ENCODE results near the gene LARGE1. TPM values are rescaled to one million over a fixed set of nuclear protein-coding genes. Genes with fewer than 3 reads are reported as not detected.
A peak's percentile ranks its signal among the peaks of the same experiment; 100 is the strongest.
"Not testable (repeated sequence)": the region's sequence is repeated elsewhere in the genome, so short reads cannot be mapped to it uniquely, and the experiment has no call there.

Gene LARGE1
- polyA plus RNA-seq, 4 donors = 24.8 to 30.4 (median 27.6) TPM

DNA sequence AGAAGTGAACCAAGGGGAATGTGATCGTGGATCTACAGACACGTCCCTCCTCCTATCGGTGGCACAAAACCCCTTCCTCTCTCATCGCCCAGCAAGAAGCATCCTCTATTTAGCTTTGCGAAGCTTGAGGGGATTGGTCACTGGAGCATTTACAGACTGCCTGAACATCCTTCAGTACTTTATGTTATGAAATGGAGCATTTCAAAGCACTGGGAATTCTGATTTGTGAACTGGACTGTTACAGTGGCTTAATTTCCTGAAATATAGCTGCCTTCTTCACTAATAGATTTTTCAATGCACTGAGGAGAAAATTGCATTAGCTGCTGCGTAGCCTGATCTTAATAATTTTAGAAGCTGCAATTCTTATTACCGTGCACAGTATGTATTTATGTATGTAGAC lies 344.5 kb downstream of the LARGE1 start:
- DNase-seq (ENCODE audit: low read depth in 4 of 4, low spot score in 3 of 4) = no peak

DNA sequence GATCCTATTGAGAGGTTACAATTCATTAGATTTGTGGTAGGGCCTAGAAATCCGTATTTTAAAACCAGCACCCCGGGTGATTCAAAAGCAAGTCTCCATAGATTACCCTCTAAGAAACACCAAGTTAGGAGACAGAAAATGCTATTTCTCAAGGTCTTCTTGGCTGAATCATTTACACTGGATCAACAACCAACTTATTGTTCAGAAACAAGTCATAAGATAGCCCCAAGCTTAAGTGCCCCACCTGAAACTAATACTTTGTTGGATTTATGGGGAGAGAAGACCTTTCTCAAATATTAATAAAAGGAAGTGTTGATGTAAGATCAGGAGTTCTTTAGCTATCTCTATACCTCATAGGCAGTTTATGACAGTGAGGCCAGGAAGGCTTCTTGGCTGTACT lies 345.2 kb downstream of the LARGE1 start:
- no peak for DNase-seq (ENCODE audit: low read depth in 4 of 4, low spot score in 3 of 4)

DNA sequence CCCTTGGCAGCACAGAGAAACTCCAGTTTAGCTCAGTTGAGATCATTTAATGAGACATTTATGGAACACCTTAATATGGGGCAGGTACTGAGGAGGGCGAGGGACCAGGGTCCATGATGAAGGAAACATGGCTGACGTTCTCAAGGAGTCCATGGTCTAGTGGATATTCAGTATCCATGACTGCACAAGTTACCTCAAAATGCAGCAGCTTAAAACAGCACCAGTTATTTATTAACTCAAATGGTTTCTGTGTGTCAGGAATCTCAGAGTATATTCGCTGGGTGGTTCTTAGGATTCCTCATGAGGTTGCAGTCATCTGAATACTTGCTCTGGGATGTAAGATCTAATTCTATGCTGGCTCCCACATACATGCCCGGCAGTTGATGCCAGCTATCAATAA lies 346.8 kb downstream of the LARGE1 start:
- DNase-seq (ENCODE audit: low read depth in 4 of 4, low spot score in 3 of 4) = no peak

DNA sequence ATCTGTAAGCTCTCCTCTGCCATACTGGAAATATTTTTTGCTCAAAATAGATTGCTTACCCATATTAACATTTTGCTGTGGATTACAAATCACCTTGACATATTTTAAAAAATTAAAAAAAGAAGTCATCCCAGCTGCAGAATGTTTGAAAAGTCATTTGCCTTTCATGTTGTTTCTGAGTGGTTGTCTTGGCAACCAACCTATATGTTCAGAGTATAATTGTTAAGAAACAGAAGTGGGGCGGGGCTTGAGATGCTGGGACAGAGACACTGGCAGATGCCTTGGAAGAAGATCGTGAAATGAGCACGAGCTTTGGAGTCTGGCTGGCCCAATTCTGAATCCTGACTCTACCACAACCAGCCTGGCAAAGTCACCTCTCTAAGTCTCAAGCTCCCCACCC lies 348.2 kb downstream of the LARGE1 start:
- DNase-seq (ENCODE audit: low read depth in 4 of 4, low spot score in 3 of 4) = no peak

DNA sequence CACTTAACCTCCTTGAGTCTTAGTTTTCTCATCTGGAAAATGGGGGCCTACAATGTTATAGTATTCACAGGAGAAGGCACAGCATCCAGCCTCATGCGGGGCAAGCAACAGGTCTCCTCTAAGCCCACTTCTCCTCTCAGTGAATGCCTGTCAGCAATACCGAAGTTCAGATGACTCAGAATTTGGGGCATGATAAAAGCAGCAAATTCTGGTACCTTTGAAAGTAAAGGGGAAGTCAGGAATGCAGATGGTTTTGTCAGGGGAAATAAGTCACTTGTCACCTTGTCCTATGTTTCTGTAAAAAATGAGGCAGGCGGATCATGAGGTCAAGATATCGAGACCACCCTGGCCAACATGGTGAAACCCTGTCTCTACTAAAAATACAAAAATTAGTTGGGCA lies 350.2 kb downstream of the LARGE1 start:
- no peak for DNase-seq (ENCODE audit: low read depth in 4 of 4, low spot score in 3 of 4)

DNA sequence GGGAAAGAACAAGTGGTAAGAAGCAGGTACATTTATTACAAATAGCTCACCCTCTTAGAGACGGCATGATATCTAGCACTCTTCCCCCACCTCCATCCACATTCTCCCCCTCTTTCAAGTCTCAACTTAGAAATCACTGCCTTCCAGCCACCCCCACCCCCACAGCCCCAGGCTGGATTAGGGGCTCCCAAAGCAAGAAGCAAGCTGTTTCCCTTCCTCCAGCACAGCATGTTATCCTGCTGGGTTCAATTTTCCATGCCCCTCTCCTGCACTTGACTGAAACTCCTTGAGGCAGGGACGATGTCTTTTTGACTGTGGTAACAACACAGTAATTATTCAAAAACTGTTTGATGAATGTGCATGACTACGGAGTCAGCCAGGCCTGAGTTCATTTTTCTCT lies 350.7 kb downstream of the LARGE1 start:
- DNase-seq (ENCODE audit: low read depth in 4 of 4, low spot score in 3 of 4) = no peak

DNA sequence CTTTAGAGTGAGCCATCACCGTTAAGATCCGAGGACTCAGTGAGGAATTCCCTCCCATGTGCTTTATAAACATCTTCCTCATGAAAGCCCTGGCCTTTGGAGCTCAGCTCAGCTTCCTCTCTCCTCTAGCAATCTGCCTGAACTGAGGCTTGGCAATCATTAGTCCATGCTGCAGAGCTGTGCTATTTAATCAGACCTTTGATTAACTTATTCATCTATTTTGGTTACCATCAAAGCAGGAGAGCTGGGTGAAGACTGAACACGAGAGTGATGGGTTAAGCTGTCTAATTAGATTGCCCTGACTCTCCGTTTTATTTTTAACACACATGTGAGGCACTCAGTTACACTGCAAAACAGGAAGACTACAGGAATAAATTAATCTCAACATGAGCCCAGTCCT lies 351.3 kb downstream of the LARGE1 start:
- DNase-seq (ENCODE audit: low read depth in 4 of 4, low spot score in 3 of 4) = no peak

DNA sequence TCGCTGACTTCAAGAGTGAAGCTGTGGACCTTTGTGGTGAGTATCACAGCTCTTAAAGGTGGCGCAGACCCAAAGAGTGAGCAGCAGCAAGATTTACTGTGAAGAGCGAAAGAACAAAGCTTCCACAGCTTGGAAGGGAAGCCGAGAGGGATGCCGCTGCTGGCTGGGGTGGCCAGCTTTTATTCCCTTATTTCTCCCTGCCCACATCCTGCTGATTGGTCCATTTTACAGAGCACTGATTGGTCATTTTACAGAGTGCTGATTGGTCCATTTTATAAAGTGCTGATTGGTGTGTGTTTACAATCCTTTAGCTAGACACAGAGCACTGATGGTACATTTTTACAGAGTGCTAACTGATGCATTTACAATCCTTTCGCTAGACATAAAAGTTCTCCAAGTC lies 353.8 kb downstream of the LARGE1 start:
- not testable (repeated sequence) for DNase-seq (ENCODE audit: low read depth in 4 of 4, low spot score in 3 of 4)

DNA sequence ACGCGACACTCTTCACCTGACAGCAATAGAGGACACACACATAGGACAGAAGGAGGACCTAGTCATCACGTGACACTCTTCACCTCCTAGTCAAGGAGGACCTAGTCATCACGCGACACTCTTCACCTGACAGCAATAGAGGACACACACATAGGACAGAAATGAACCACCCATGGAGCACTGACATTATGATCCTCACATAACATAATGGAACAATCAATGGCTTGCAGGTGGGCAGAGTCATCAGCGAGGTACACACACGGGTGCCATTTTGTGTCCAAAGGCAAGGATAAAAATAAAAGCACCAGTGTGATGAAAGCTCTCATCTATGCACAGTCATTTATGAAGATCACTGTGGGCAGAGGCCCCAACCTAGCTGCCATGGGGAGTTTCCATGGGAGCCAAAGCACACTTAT lies 354.7 kb downstream of the LARGE1 start:
- no peak for DNase-seq (ENCODE audit: low read depth in 4 of 4, low spot score in 3 of 4)

DNA sequence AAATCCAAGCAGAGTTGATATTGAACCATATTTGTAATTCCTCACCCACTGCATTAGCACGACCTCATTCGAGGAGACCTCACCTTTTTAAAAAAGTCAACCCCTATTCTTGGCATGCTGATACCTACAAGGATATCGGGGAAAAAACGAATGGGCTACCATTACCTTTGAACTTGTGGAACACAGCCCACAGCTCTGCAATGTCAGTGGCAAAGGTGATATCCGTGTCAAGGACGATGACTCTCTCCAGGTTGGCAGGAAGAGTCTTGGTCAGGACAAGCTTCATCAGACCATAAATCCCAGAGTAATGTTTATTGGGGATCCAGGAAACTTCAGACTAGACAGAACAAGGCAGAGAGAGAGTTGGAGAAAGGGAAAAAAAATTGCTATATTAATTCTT lies 355.6 kb downstream of the LARGE1 start:
- DNase-seq (ENCODE audit: low read depth in 4 of 4, low spot score in 3 of 4) = no peak

DNA sequence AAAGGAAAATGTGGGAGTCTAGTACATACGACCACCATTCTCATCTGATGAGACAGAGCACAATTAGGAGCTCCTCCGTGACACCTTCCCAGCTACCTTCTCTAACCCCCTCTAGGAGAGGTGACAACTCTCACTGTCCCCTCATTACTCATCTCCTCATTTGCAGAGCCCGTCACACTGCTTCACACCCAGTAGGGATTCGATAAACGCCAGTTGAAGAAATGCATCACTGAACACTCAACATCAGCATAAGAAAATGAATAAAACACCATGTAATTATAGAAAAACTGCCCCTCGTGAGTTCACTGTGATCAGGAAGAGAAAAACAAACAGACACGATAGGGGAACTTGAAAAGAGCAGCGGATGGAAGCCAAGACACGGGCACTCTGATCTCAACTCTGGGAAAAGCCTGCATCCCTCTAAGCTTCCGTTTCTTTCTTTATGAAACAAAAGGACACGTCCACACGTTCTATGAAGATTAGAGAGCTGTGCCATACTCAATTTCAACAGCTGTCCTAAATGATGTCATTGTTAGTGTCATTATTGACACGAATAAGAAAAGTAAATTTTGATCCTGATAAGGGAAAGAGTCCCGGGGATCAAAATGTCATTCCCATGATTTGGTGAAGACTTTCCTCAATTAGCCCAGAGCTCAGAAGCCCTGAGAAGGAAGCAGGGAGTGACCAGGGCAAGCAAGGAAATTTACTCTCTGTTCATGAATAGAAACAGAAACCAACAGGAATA lies 356.9 kb downstream of the LARGE1 start:
- no peak for DNase-seq (ENCODE audit: low read depth in 4 of 4, low spot score in 3 of 4)

DNA sequence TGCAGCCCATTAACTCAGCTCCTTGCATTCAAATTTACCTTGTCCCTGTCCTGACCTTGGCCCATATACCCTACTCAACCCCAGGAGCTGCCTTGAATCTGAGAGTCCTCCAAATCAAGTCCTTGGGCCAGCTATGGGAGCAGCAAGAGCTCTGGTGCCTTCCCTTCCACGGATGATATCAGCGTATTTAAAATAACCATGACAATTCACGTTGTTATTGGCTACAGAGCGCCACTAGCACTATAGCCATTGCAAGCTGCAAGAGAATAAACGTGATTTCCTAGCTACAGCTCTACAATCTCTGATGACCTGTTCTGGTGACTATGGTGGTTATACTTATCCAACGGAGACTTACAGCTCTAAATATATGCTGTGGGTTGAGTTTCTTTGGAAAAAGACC lies 357.8 kb downstream of the LARGE1 start:
- DNase-seq (ENCODE audit: low read depth in 4 of 4, low spot score in 3 of 4) = no peak

DNA sequence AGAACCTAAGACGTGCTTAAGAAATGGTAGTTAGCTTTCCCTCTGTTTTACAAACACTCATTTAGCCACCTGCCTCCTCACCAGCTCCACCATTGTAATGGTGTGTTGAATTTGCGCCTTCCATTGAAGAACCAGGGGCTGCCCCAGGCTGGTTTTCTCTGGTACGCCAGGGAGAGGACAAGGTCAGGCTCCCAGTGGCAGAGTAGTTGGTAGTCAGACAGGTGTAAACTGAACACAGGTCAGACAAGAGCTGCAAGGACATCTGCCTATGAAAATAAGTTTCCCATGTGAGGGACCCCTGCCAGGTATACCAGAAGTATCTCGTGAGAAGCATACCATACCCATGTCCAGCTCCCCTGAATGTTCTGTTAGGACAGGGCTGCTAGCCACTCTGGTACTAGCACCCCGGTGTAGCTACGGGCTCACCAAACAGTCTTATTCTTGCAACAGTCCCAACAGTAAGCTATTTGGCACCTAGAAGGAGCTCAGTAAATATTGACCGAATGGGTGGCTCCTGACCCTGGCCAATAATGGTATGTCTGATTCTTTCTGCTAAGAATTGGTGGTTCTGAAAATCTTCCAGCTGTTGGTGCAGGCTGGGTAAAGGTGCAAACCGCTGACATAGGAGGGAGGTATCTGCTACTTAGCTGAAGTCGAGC lies 359.0 kb downstream of the LARGE1 start:
- no peak for DNase-seq (ENCODE audit: low read depth in 4 of 4, low spot score in 3 of 4)

DNA sequence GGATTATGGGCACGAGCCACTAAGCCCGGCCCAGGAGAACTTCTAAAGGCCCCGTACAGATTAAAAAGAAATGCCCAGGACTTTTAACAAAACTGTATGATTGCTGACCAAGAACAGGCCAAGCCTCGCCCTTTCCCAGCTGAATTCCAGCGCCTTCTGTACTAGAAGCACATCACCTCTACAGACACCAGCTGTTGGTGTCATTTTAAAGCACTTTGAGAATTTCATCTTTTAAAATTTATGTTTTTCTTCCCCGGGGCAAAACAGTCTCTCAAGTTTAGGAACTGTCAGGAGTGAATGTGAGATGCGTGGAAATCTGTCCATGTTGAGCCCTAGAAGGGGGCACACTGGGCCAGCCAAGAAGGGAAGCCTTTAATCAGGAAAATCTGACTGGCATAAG lies 362.4 kb downstream of the LARGE1 start:
- no peak for DNase-seq (ENCODE audit: low read depth in 4 of 4, low spot score in 3 of 4)

DNA sequence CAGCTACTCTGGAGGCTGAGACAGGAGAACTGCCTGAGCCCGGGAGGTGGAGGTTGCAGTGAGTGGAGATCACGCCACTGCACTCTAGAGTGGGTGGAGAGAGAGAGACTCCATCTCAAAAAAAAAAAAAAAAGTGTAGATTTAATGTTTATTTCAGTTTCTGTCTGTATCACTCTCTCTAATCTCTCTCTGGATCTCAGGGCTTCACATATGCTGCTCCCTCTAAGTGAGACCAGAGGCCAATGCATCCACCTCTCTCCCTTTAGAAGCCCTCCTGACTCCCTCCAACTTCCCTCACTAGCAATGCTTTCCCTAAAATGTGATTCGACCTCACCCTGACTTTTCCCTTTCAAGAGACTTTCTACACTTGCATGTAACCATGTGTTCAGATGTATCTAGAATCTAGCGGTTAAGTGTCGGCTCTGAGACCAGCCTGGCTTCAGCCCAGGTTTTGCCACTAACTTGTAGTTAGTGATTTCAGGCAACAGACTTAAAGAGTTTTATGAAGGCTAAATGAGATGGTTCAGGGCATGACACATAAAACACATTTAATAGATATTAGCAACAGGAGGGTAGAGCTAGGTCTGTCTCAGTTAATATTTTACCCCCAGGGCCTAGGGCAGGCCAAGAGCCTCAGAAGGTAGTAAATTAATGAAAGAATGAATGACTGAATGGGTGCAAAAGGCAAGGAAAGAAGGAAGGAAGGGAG lies 364.3 kb downstream of the LARGE1 start:
- no peak for DNase-seq (ENCODE audit: low read depth in 4 of 4, low spot score in 3 of 4)

DNA sequence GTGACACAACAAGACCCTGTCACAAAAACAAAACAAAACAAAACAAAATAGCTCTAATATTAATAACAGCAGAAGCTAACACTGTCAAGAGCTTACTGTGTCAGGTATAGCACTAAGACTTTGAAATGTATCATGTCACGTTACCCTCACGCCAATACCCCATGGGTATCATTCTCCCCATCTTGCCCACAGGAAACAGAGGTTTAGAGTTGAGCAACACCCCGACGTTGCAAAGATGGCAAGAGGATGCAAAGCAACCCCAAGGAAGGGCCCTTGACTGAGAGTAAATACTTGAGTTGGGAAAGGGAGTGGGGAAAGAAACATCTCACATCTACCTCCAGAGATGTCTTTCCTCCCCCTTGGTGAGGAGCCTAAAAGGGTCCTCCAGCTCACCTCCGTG lies 366.8 kb downstream of the LARGE1 start:
- no peak for DNase-seq (ENCODE audit: low read depth in 4 of 4, low spot score in 3 of 4)

DNA sequence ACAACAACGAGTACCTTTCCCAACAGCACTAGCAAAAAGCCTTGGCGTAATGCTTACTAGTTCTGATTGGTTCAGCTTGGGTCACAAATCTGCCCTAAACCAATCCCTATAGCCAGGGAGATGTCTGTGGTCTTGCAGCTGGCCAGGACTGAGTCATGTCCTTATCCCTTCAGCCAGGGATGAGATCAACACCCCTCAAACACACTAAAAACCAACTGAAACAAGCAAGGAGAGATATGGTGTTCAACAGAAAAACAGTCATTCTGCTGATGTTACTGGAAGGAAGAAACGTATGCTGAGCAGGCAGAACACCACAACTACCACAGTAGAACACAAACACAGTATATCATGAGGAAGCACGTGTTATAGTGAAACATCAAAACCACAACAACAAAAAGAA lies 375.6 kb downstream of the LARGE1 start:
- DNase-seq (ENCODE audit: low read depth in 4 of 4, low spot score in 3 of 4) = no peak

DNA sequence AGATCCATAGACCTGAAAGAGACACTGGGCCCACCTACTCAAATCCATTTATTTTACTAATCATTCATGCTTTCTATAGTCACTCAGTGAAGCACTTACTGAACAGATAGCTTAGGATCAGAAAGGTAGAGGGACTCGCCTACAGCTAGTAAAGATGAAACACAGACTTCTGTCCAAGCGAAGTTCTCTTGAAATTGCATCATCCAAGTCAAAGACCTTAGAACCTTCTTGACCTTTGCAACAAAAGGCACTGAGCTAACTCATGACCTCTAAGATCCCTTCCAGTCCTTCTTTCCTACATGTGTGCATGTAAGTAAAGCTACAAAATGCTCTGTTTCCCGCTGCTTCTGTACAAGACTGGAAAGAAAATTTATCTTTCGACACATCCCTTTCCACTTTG lies 377.6 kb downstream of the LARGE1 start:
- DNase-seq (ENCODE audit: low read depth in 4 of 4, low spot score in 3 of 4) = no peak

DNA sequence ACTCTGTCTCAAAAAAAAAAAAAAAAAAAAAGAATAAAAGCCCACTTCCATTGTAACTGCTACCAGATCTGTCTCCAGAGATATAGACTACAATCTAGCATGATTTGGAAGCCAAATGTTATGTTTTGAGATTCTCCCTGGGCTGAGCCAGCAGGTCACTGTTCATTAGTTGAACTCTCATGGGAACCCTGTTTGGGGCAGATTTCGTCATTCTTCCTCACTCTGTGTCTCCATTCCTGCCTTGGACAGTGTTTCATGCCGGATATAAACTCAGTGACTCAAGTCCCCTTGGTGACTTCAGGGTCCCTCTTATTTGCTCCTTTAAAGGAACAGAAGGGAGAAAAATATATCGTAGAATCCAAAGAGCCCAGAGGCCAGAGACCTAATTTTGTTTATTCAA lies 378.1 kb downstream of the LARGE1 start:
- no peak for DNase-seq (ENCODE audit: low read depth in 4 of 4, low spot score in 3 of 4)

DNA sequence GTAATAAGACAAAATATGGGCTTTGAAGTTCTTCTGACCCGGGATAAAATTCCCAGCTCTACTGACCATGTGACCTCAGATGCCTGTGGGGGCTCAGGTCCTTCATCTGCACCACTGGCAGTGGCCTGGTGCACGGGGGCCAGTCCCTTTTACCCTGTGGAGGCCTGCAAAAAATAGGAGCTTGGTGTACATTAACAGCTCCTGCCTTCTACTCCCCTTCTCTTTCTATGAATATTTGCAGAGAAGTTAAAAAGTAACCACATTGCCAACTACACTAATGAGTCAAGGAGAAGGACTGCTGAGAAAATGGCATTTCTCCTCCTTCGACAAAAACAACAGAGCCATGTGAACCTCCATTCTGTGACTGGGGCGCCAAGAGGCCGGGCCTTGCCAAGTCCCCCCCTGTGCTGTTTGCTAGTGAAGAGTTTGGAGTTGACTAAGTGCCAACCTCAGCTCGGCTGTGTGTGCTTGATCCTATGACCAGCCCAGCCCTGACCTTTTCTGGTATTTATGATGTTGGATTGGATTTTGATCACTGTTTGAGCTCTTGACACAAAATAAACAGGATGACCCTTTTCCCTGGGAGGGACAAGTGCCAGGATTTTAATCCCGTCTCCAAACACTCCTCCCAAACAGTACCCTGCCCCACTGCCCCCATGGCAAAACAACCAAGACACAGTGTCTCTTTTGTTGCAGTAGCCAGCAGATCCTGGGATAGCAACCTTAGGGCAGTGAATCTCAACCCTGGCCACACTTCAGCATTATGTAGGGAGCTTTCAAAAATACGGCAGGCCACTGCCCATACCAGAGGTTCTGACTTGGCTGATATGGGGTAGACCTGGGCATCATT lies 380.1 kb downstream of the LARGE1 start:
- DNase-seq (ENCODE audit: low read depth in 4 of 4, low spot score in 3 of 4) = peak; percentile 16 to 67 (median 46)
